H9 (cell line): ENCODE data around the gene DNAJB9. TPM values are rescaled to one million over a fixed set of nuclear protein-coding genes. Genes with fewer than 3 reads are reported as not detected.

ENCODE experiments used
- DNase-seq: peaks from one replicate; pipeline ENCODE4 v3.0.0-alpha.2; 2017
- H2AFZ ChIP-seq: one replicate; pipeline ENCODE4 v1.6.1; 2013; ENCODE audit warnings: mild to moderate bottlenecking, low read length, control low read depth, moderate library complexity
- H2AK5ac ChIP-seq: 2 replicates; pipeline ENCODE4 v1.6.1; 2013; ENCODE audit warnings: low read length, control low read depth, mixed read lengths; ENCODE audit not compliant: insufficient read length
- H2BK120ac ChIP-seq: one replicate; pipeline ENCODE4 v1.6.1; 2013; ENCODE audit warnings: low read depth, mild to moderate bottlenecking, low read length, control low read depth, inconsistent platforms; ENCODE audit not compliant: poor library complexity, severe bottlenecking
- H2BK12ac ChIP-seq: 2 replicates; pipeline ENCODE4 v1.6.1; 2013; ENCODE audit warnings: low read length, control low read depth, mixed read lengths, low read depth; ENCODE audit not compliant: insufficient read length
- H2BK15ac ChIP-seq: 2 replicates; pipeline ENCODE4 v1.6.1; 2013; ENCODE audit warnings: low read depth, low read length, control low read depth
- H2BK20ac ChIP-seq: one replicate; pipeline ENCODE4 v1.6.1; 2013; ENCODE audit warnings: low read depth, mild to moderate bottlenecking, low read length, control low read depth, inconsistent platforms; ENCODE audit not compliant: poor library complexity, severe bottlenecking
- H2BK5ac ChIP-seq: 2 replicates; pipeline ENCODE4 v1.6.1; 2013; ENCODE audit warnings: low read length, control low read depth, mixed read lengths; ENCODE audit not compliant: insufficient read length
- H3K14ac ChIP-seq: 2 replicates; pipeline ENCODE4 v1.6.1; 2013; ENCODE audit warnings: low read length, control low read depth; ENCODE audit not compliant: insufficient read depth
- H3K18ac ChIP-seq: 2 replicates; pipeline ENCODE4 v1.6.1; 2013; ENCODE audit warnings: low read depth, mild to moderate bottlenecking, mixed read lengths, low read length, control low read depth; ENCODE audit not compliant: insufficient read length
- H3K23ac ChIP-seq: 2 replicates; pipeline ENCODE4 v1.6.1; 2013; ENCODE audit warnings: low read length, control low read depth, mixed read lengths, low read depth; ENCODE audit not compliant: insufficient read length
- H3K23me2 ChIP-seq: 2 replicates; pipeline ENCODE4 v1.6.1; 2013; ENCODE audit warnings: low read depth, mild to moderate bottlenecking, mixed read lengths, low read length, control low read depth; ENCODE audit not compliant: insufficient read length, poor library complexity, severe bottlenecking
- H3K27ac ChIP-seq: 2 replicates; pipeline ENCODE4 v1.5.1; 2013; ENCODE audit warnings: low read length, control low read depth, mixed read lengths, low read depth; ENCODE audit not compliant: insufficient read length
- H3K27me3 ChIP-seq: 2 replicates; pipeline ENCODE4 v1.6.1; 2013; ENCODE audit warnings: low read length, control low read depth, inconsistent platforms; ENCODE audit not compliant: insufficient read depth
- H3K4ac ChIP-seq: 2 replicates; pipeline ENCODE4 v1.6.1; 2013; ENCODE audit warnings: low read depth, mild to moderate bottlenecking, control low read depth, inconsistent platforms, low read length, moderate library complexity
- H3K4me1 ChIP-seq: 2 replicates; pipeline ENCODE4 v1.6.1; 2013; ENCODE audit warnings: low read length, control low read depth, inconsistent platforms; ENCODE audit not compliant: insufficient read depth
- H3K4me2 ChIP-seq: 2 replicates; pipeline ENCODE4 v1.6.1; 2013; ENCODE audit warnings: low read length, control low read depth, mixed read lengths; ENCODE audit not compliant: insufficient read length, insufficient read depth
- H3K56ac ChIP-seq: 2 replicates; pipeline ENCODE4 v1.6.1; 2013; ENCODE audit warnings: low read depth, mild to moderate bottlenecking, mixed read lengths, low read length, control low read depth; ENCODE audit not compliant: insufficient read length
- H3K79me1 ChIP-seq: 2 replicates; pipeline ENCODE4 v1.6.1; 2013; ENCODE audit warnings: low read depth, mild to moderate bottlenecking, moderate library complexity, low read length, control low read depth, inconsistent platforms; ENCODE audit not compliant: insufficient read depth, poor library complexity, severe bottlenecking
- H3K79me2 ChIP-seq: 2 replicates; pipeline ENCODE4 v1.6.1; 2013; ENCODE audit warnings: low read length, control low read depth, inconsistent platforms; ENCODE audit not compliant: insufficient read depth
- H3K9ac ChIP-seq: 2 replicates; pipeline ENCODE4 v1.6.1; 2013; ENCODE audit warnings: low read length, control low read depth, mixed read lengths; ENCODE audit not compliant: insufficient read length; ENCODE audit errors: extremely low read depth
- H3K9me3 ChIP-seq: one replicate; pipeline ENCODE4 v1.6.1; 2013; ENCODE audit warnings: low read depth, low read length, inconsistent platforms; ENCODE audit not compliant: control insufficient read depth
- H3T11ph ChIP-seq: one replicate; pipeline ENCODE4 v1.6.1; 2013; ENCODE audit warnings: mild to moderate bottlenecking, low read length, control low read depth, inconsistent platforms
- H4K20me1 ChIP-seq: one replicate; pipeline ENCODE4 v1.6.1; 2013; ENCODE audit not compliant: control insufficient read depth, insufficient read length, insufficient read depth
- H4K5ac ChIP-seq: 2 replicates; pipeline ENCODE4 v1.6.1; 2013; ENCODE audit warnings: low read depth, mild to moderate bottlenecking, mixed read lengths, low read length, control low read depth; ENCODE audit not compliant: insufficient read length
- H4K8ac ChIP-seq: replicated peaks from 2 replicates; pipeline ENCODE4 v1.6.1; 2013; ENCODE audit warnings: low read length, control low read depth, mixed read lengths, low read depth; ENCODE audit not compliant: insufficient read length
- H4K91ac ChIP-seq: 2 replicates; pipeline ENCODE4 v1.6.1; 2013; ENCODE audit warnings: low read depth, mild to moderate bottlenecking, moderate library complexity, mixed read lengths, low read length, control low read depth; ENCODE audit not compliant: insufficient read length
- H3K27ac Mint-ChIP-seq, 3 experiments: 2 replicates in 2 of 3; 3 replicates in 1 of 3; pipeline ENCODE4 v1.8.0; 2020 to 2021; ENCODE audit warnings: mixed read lengths in 3 of 3, mild to moderate bottlenecking in 1 of 3, moderate library complexity in 1 of 3
- H3K27me3 Mint-ChIP-seq: 2 replicates; pipeline ENCODE4 v1.8.0; 2021; ENCODE audit warnings: low read depth, mild to moderate bottlenecking, moderate library complexity, mixed read lengths
- H3K36me3 Mint-ChIP-seq, 3 experiments: 2 replicates in 2 of 3; 3 replicates in 1 of 3; pipeline ENCODE4 v1.8.0; 2020 to 2021; ENCODE audit warnings: low read depth in 3 of 3, mixed read lengths in 3 of 3; ENCODE audit not compliant: insufficient read depth in 1 of 3
- H3K4me1 Mint-ChIP-seq, 2 experiments: 2 replicates each; pipeline ENCODE4 v1.8.0; 2020; ENCODE audit warnings: mixed read lengths in 2 of 2
- H3K4me3 Mint-ChIP-seq, 2 experiments: 2 replicates in 1 of 2; 3 replicates in 1 of 2; pipeline ENCODE4 v1.8.0; 2020 to 2021; ENCODE audit warnings: mild to moderate bottlenecking in 2 of 2, mixed read lengths in 2 of 2, moderate library complexity in 1 of 2
- H3K9me3 Mint-ChIP-seq, 2 experiments: 2 replicates in 1 of 2; 3 replicates in 1 of 2; pipeline ENCODE4 v1.8.0; 2020; ENCODE audit warnings: mild to moderate bottlenecking in 2 of 2, mixed read lengths in 2 of 2, moderate library complexity in 1 of 2
- WGBS: extraction: QIAGEN DNeasy Blood & Tissue Kit; methylation state at CpG from one replicate; pipeline ENCODE4 v1.1.7; 2013; ENCODE audit warnings: missing lambda C conversion rate, low lambda C conversion rate, mixed read lengths; ENCODE audit not compliant: insufficient read length; ENCODE audit errors: extremely low coverage; 5-methylcytosine and 5-hydroxymethylcytosine counted together
- total RNA-seq: library from RNA; stranded (reverse); gene quantifications from 2 replicates; pipeline ENCODE4 v1.2.1, GENCODE V29; 2021
- TF ChIP-seq, protein P1 (sequence below): fragments of 200-600 bp; sonication (generic); conservative IDR thresholded peaks from 3 replicates; pipeline ENCODE4 v1.8.0; 2021; ENCODE audit warnings: antibody characterized with exemption, mild to moderate bottlenecking

Gene DNAJB9
- total RNA-seq, 1 experiment from 2014 or later = 11.3 TPM

DNA sequence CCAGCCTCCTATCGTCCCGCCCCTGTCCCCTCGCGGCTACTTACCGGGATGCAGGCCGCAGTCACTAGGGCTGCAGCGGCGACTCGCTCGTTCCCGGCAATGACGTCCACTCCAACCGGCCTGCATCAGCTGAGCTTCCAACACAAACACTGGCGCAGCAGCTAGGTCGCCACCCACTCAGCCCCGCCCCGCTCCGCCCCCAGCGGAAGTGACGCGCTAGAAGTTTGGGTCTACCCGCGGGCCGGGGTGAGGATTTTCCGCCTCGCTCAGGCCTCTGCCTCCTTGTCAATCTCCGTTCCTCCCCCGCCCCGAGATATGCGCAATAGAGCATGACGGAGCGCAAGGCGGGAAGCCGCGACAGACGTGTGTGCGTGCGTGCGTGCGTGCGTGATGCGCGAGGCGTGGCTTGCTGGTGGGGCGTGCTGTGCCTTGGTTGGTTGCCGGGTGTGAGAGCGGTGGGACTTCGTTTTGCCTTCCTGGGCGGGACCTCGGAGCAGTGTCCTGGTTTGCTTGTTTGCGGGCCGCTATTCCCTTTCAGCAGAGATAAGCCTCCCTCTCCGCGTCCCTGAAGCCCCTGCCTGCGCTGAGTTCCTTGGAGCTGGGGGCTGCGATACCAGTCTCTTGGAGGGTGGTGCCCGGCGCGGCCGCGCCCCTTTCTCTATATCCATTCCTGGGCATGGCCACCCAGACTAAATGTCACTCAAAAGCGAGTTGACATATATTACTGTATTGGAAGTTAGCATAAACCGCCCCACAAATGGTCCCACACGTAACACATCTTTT is 43.5 kb upstream of the DNAJB9 start, which contains the start of gene PNPLA8:
Gene PNPLA8, minus strand, starts transcription at position 151 of the 783 bp plus-strand sequence. CDS start 10,644 bp downstream, outside the sequence.
- H3K23me2 ChIP-seq = peaks cover 7% of the 10 kb centered on the region
- H3K27ac ChIP-seq = peak within 1 kb of the TSS; percentile 86
- H3K4me2 ChIP-seq = peak within 1 kb of the TSS; percentile 99
- H3K27me3 ChIP-seq = no peaks in the 10 kb centered on the region
- peak within 1 kb of the TSS; percentile 93 to 97 for H3K4me3 Mint-ChIP-seq
- no peak within 1 kb of the TSS for H3K56ac ChIP-seq
- no peak within 1 kb of the TSS for H4K5ac ChIP-seq
- H3K9me3 ChIP-seq = no peaks in the 10 kb centered on the region
- H3K79me1 ChIP-seq = no peaks in the 10 kb centered on the region
- no peak within 1 kb of the TSS for H2BK15ac ChIP-seq
- no peaks in the 10 kb centered on the region for H3K27me3 Mint-ChIP-seq
- no peak within 1 kb of the TSS for H4K8ac ChIP-seq
- peaks cover 4% of the 10 kb centered on the region; the same call in 1 of the 2 replicates for H3K4me1 ChIP-seq
- H2BK12ac ChIP-seq = no peak within 1 kb of the TSS
- peak within 1 kb of the TSS; percentile 90 for H3K9ac ChIP-seq
- H3T11ph ChIP-seq = no peak within 1 kb of the TSS
- H3K4ac ChIP-seq = no peak within 1 kb of the TSS
- H2AK5ac ChIP-seq = no peak within 1 kb of the TSS
- H4K20me1 ChIP-seq = no peaks in the 10 kb centered on the region
- H3K14ac ChIP-seq = peak within 1 kb of the TSS; percentile 47; the same call in 1 of the 2 replicates
- H2BK20ac ChIP-seq = no peak within 1 kb of the TSS
- H2BK5ac ChIP-seq = no peak within 1 kb of the TSS
- H2BK120ac ChIP-seq = no peak within 1 kb of the TSS
- no peaks in the 10 kb centered on the region; a peak in 1 of 7 replicates for H3K36me3 Mint-ChIP-seq
- no peak within 1 kb of the TSS for H2AFZ ChIP-seq
- H3K23ac ChIP-seq = no peak within 1 kb of the TSS
- no peaks in the 10 kb centered on the region for H3K9me3 Mint-ChIP-seq
- peak within 1 kb of the TSS; percentile 69 for H3K18ac ChIP-seq
- no peaks in the 10 kb centered on the region for H3K79me2 ChIP-seq
- TF ChIP-seq, protein P1, sequence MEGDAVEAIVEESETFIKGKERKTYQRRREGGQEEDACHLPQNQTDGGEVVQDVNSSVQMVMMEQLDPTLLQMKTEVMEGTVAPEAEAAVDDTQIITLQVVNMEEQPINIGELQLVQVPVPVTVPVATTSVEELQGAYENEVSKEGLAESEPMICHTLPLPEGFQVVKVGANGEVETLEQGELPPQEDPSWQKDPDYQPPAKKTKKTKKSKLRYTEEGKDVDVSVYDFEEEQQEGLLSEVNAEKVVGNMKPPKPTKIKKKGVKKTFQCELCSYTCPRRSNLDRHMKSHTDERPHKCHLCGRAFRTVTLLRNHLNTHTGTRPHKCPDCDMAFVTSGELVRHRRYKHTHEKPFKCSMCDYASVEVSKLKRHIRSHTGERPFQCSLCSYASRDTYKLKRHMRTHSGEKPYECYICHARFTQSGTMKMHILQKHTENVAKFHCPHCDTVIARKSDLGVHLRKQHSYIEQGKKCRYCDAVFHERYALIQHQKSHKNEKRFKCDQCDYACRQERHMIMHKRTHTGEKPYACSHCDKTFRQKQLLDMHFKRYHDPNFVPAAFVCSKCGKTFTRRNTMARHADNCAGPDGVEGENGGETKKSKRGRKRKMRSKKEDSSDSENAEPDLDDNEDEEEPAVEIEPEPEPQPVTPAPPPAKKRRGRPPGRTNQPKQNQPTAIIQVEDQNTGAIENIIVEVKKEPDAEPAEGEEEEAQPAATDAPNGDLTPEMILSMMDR = no peak
- H4K91ac ChIP-seq = no peak within 1 kb of the TSS
- WGBS = no CpG with 5 or more reads among the region's 64 CpGs
- peak within 1 kb of the TSS; percentile 96 to 99 (median 98) for H3K27ac Mint-ChIP-seq
- peaks cover 42 to 49% of the 10 kb centered on the region in 2 experiments for H3K4me1 Mint-ChIP-seq
- peak; percentile 100 for DNase-seq
